H1 (cell line): ENCODE data around the gene BTAF1. TPM values are rescaled to one million over a fixed set of nuclear protein-coding genes. Genes with fewer than 3 reads are reported as not detected.

Experiments used
- CTCF ChIA-PET: fragments of 300-600 bp; sonication (Branson Sonifier 250); formaldehyde crosslinking; loops from one replicate; lab custom pipeline; 2021; ENCODE audit not compliant: partially characterized antibody; lab: Charles Lee
- POLR2A ChIA-PET: fragments of 300-600 bp; sonication (Branson Sonifier 250); formaldehyde crosslinking; loops from one replicate; lab custom pipeline; 2021; ENCODE audit warnings: inconsistent platforms; ENCODE audit not compliant: partially characterized antibody; lab: Charles Lee
- DNase-seq, 2 experiments: peaks; one replicate each; pipeline versions ENCODE4 v3.0.0 to v3.0.0-alpha.2; 2010 to 2022; ENCODE audit warnings: low spot score in 2 of 2, low read depth in 1 of 2, mixed read lengths in 1 of 2
- FAIRE-seq: peaks from 2 replicates; lab custom pipeline; 2011; peaks lifted over from hg19 to GRCh38; lab: Jason Lieb, UNC
- H2AFZ ChIP-seq: 2 replicates; pipeline ENCODE4 v1.8.1; 2012; ENCODE audit warnings: low read length, inconsistent platforms
- H2AK5ac ChIP-seq: 2 replicates; pipeline ENCODE4 v1.6.1; 2013; ENCODE audit warnings: low read depth, low read length
- H2BK120ac ChIP-seq: replicated peaks from 2 replicates; pipeline ENCODE3; 2013; ENCODE audit warnings: low read depth, low read length, inconsistent platforms
- H2BK12ac ChIP-seq: 2 replicates; pipeline ENCODE4 v1.6.1; 2013; ENCODE audit warnings: low read depth, low read length
- H2BK15ac ChIP-seq: 2 replicates; pipeline ENCODE4 v1.6.1; 2013; ENCODE audit warnings: low read length
- H2BK20ac ChIP-seq: 2 replicates; pipeline ENCODE4 v1.6.1; 2013; ENCODE audit warnings: low read length
- H2BK5ac ChIP-seq: 2 replicates; pipeline ENCODE4 v1.6.1; 2013; ENCODE audit warnings: low read depth, low read length
- H3K14ac ChIP-seq: 2 replicates; pipeline ENCODE4 v1.6.1; 2013; ENCODE audit warnings: inconsistent platforms; ENCODE audit not compliant: insufficient read length
- H3K18ac ChIP-seq: 2 replicates; pipeline ENCODE4 v1.6.1; 2013; ENCODE audit warnings: low read length; ENCODE audit errors: extremely low read depth
- H3K23ac ChIP-seq: 2 replicates; pipeline ENCODE4 v1.6.1; 2013; ENCODE audit warnings: inconsistent platforms; ENCODE audit not compliant: insufficient read length
- H3K23me2 ChIP-seq: 2 replicates; pipeline ENCODE4 v1.6.1; 2013; ENCODE audit warnings: low read depth, low read length
- H3K27ac ChIP-seq: 2 replicates; pipeline ENCODE4 v1.6.1; 2011; ENCODE audit warnings: low read depth, low read length, inconsistent platforms
- H3K27me3 ChIP-seq, 4 experiments: replicated peaks in 1 of 4; 1 replicate in 1 of 4; 2 replicates in 3 of 4; pipeline versions ENCODE4 v1.6.1 to v1.8.1; 2011 to 2013; ENCODE audit warnings: low read length in 3 of 4, mild to moderate bottlenecking in 3 of 4, inconsistent platforms in 2 of 4, mixed read lengths in 2 of 4, moderate library complexity in 1 of 4; ENCODE audit not compliant: control insufficient read depth in 3 of 4, insufficient read depth in 3 of 4; ENCODE audit errors: extremely low read depth in 1 of 4
- H3K36me3 ChIP-seq, 4 experiments: 2 replicates each; pipeline versions ENCODE4 v1.6.1 to v1.8.1; 2011 to 2013; ENCODE audit warnings: mild to moderate bottlenecking in 4 of 4, low read length in 3 of 4, moderate library complexity in 2 of 4, control low read depth in 1 of 4, inconsistent platforms in 1 of 4; ENCODE audit not compliant: insufficient read depth in 4 of 4, control insufficient read depth in 2 of 4
- H3K4ac ChIP-seq: replicated peaks from 2 replicates; pipeline ENCODE3; 2013; ENCODE audit warnings: low read length, low read depth, mixed read lengths, inconsistent platforms; ENCODE audit not compliant: insufficient read length
- H3K4me1 ChIP-seq, 4 experiments: replicated peaks in 1 of 4; 1 replicate in 1 of 4; 2 replicates in 3 of 4; pipeline versions ENCODE4 v1.6.1 to v1.8.1; 2011 to 2013; ENCODE audit warnings: low read length in 3 of 4, inconsistent platforms in 2 of 4, mixed read lengths in 1 of 4; ENCODE audit not compliant: insufficient read depth in 4 of 4, control insufficient read depth in 3 of 4
- H3K4me2 ChIP-seq, 2 experiments: 2 replicates each; pipeline versions ENCODE4 v1.6.1 to v1.8.1; 2011 to 2013; ENCODE audit warnings: low read depth in 2 of 2, low read length in 2 of 2, control low read depth in 1 of 2, inconsistent platforms in 1 of 2, mild to moderate bottlenecking in 1 of 2; ENCODE audit not compliant: insufficient read depth in 1 of 2
- H3K4me3 ChIP-seq, 4 experiments: fragments of 200-600, 300-600 bp in 1 of 4; sonication (generic), shearing (Covaris generic), sonication (Bioruptor Twin) in 1 of 4; 2 replicates each; pipeline versions ENCODE4 v1.5.1 to v1.8.1; 2011 to 2016; ENCODE audit warnings: low read length in 4 of 4, low read depth in 3 of 4, control low read depth in 2 of 4, inconsistent platforms in 2 of 4, mild to moderate bottlenecking in 2 of 4, mixed read lengths in 1 of 4, moderate library complexity in 1 of 4; ENCODE audit not compliant: insufficient read depth in 2 of 4; ENCODE audit errors: extremely low read depth in 1 of 4
- H3K56ac ChIP-seq: replicated peaks from 2 replicates; pipeline ENCODE3; 2013; ENCODE audit warnings: low read depth, mild to moderate bottlenecking, mixed read lengths, low read length, inconsistent platforms; ENCODE audit not compliant: insufficient read length
- H3K79me1 ChIP-seq: 2 replicates; pipeline ENCODE4 v1.6.1; 2013; ENCODE audit warnings: low read depth, low read length, control low read depth
- H3K79me2 ChIP-seq, 2 experiments: 2 replicates each; pipeline versions ENCODE4 v1.6.1 to v1.8.1; 2012 to 2013; ENCODE audit warnings: low read length in 2 of 2, mild to moderate bottlenecking in 2 of 2, inconsistent platforms in 1 of 2; ENCODE audit not compliant: insufficient read depth in 2 of 2, control insufficient read depth in 1 of 2
- H3K9ac ChIP-seq, 4 experiments: replicated peaks in 1 of 4; 1 replicate in 1 of 4; 2 replicates in 3 of 4; pipeline versions ENCODE4 v1.6.1 to v1.8.1; 2011 to 2013; ENCODE audit warnings: low read depth in 3 of 4, low read length in 3 of 4, control low read depth in 2 of 4, mild to moderate bottlenecking in 2 of 4, moderate library complexity in 2 of 4, inconsistent platforms in 1 of 4; ENCODE audit errors: extremely low read depth in 1 of 4
- H3K9me3 ChIP-seq, 2 experiments: 2 replicates each; pipeline versions ENCODE4 v1.6.1 to v1.8.1; 2012 to 2013; ENCODE audit warnings: mild to moderate bottlenecking in 2 of 2, moderate library complexity in 2 of 2, control low read depth in 1 of 2, inconsistent platforms in 1 of 2, low read depth in 1 of 2, low read length in 1 of 2, mixed read lengths in 1 of 2; ENCODE audit not compliant: insufficient read depth in 2 of 2
- H4K20me1 ChIP-seq, 2 experiments: replicated peaks in 1 of 2; 2 replicates each; pipeline versions ENCODE3 to v1.8.1; 2011 to 2013; ENCODE audit warnings: inconsistent platforms in 2 of 2, low read length in 2 of 2, mild to moderate bottlenecking in 1 of 2; ENCODE audit not compliant: insufficient read depth in 2 of 2, control insufficient read depth in 1 of 2
- H4K5ac ChIP-seq: 2 replicates; pipeline ENCODE4 v1.6.1; 2013; ENCODE audit warnings: low read length, low read depth, mixed read lengths, inconsistent platforms; ENCODE audit not compliant: insufficient read length
- H4K8ac ChIP-seq: 2 replicates; pipeline ENCODE4 v1.8.0; 2013; ENCODE audit warnings: mild to moderate bottlenecking, moderate library complexity, low read length, inconsistent platforms; ENCODE audit not compliant: insufficient read depth; ENCODE audit errors: extremely low read depth
- H4K91ac ChIP-seq: replicated peaks from 2 replicates; pipeline ENCODE3; 2013; ENCODE audit warnings: low read length, mixed read lengths, inconsistent platforms; ENCODE audit not compliant: insufficient read length
- RBBP5 ChIP-seq: IDR thresholded peaks from 2 replicates; pipeline ENCODE4 v1.7.1; 2012; ENCODE audit warnings: low read depth, mild to moderate bottlenecking, inconsistent platforms, low read length, moderate library complexity, borderline replicate concordance
- WGBS, 2 experiments: shearing (Covaris generic) in 1 of 2; methylation state at CpG; one replicate each; pipeline versions ENCODE4 v1.1.6 to v1.1.7; 2013 to 2015; ENCODE audit warnings: low lambda C conversion rate in 2 of 2, mixed read lengths in 2 of 2, inconsistent platforms in 1 of 2, low coverage in 1 of 2, missing lambda C conversion rate in 1 of 2; ENCODE audit not compliant: insufficient replicate concordance in 2 of 2, insufficient coverage in 1 of 2, insufficient read length in 1 of 2; ENCODE audit errors: extremely low coverage in 1 of 2, missing lambda C conversion rate in 1 of 2; 5-methylcytosine and 5-hydroxymethylcytosine counted together
- polyA plus RNA-seq, 7 experiments: library from polyadenylated mRNA; depleted of rRNA in 3 of 7; stranded (reverse) in 5 of 7; unstranded in 2 of 7; fragments of >200 nt in 5 of 7; fragments of 200-250 nt in 2 of 7; gene quantifications; 1 replicate in 5 of 7; 2 replicates in 1 of 7; 4 replicates in 1 of 7; pipeline versions ENCODE4 v1.2.1 to v1.2.3, GENCODE V29; 2011 to 2013; ENCODE audit warnings: missing spikeins in 2 of 7, mixed read lengths in 2 of 7
- total RNA-seq: library from RNA; stranded (reverse); fragmentation: NEBNext Ultra II Directional; extraction: Animal tissue kit (Norgen Biotek cat#: 25700); gene quantifications from 2 replicates; pipeline ENCODE4 v1.2.1, GENCODE V29; 2021

Gene BTAF1
- total and polyA plus RNA-seq, 2 of the 8 experiments (the other 6 are each of a cell fraction or from before 2014, with no cell fraction given) = 24.5 to 39.1 TPM

- Histone ChIP-seq H3K79me2 (no peaks in the 10 kb centered on the region), H3K36me3 (peaks cover 3 to 68% (median 21%) of the 10 kb centered on the region in 4 experiments; a peak in 7 of 8 replicates), H3K4me1 (no peaks in the 10 kb centered on the region), H3K23ac (no peak overlapping the region), H2BK15ac (no peak overlapping the region), H2AFZ (no peak overlapping the region), H4K8ac (no peak overlapping the region), H3K4ac (no peak overlapping the region), H3K79me1 (no peaks in the 10 kb centered on the region; the same call in 1 of the 2 replicates), H3K9me3 (no peaks in the 10 kb centered on the region), H3K27me3 (no peaks in the 10 kb centered on the region), H2BK120ac (no peak overlapping the region), H3K18ac (no peak overlapping the region), H3K56ac (no peak overlapping the region), H2BK5ac (no peak overlapping the region), H3K14ac (no peak overlapping the region), H4K91ac (no peak overlapping the region), H2BK20ac (no peak overlapping the region), H3K23me2 (no peaks in the 10 kb centered on the region), H3K4me3 (no peak overlapping the region), H4K20me1 (no peaks in the 10 kb centered on the region), H2BK12ac (no peak overlapping the region), H4K5ac (no peak overlapping the region), H3K27ac (no peak overlapping the region), H2AK5ac (no peak overlapping the region), H3K9ac (no peak overlapping the region), H3K4me2 (no peak overlapping the region)
- ChIA-PET CTCF (no interaction called here), POLR2A (no interaction called here)
- FAIRE-seq = no peak
- no peak for DNase-seq
- 97 to 100% methylated on average over 1 to 2 of the region's 2 CpGs for WGBS, 2 experiments
- TF ChIP-seq RBBP5 = no peak
Measured at GRCh38 chr10:92011560-92012214, 88.1 kb downstream of the BTAF1 start.
